ENCODE results near the gene YWHAQ.

YWHAQ gene

GRCh38 chr2:9630736-9631552, at the start of gene YWHAQ:
Gene YWHAQ, minus strand, starts transcription at chr2:9630997. Its CDS starts 545 bp downstream, at chr2:9630452.
- DNase-seq: peak; percentile 96

- DNase-seq: no peak
These were observed 49.3 kb upstream of the YWHAQ start for GRCh38 chr2:9680082-9680481.

GRCh38 chr2:9679218-9679617, 48.4 kb upstream of the YWHAQ start:
- no peak for DNase-seq

GRCh38 chr2:9678544-9678943, 47.7 kb upstream of the YWHAQ start:
- no peak for DNase-seq

GRCh38 chr2:9675415-9676351, 44.9 kb upstream of the YWHAQ start:
- no peak for DNase-seq

- no peak for DNase-seq
These were observed 44.2 kb upstream of the YWHAQ start for GRCh38 chr2:9674891-9675414.

GRCh38 chr2:9673914-9674481, 43.2 kb upstream of the YWHAQ start:
- no peak for DNase-seq

GRCh38 chr2:9668687-9669345, 38.0 kb upstream of the YWHAQ start:
- DNase-seq: no peak

- DNase-seq: no peak
These were observed 37.0 kb upstream of the YWHAQ start for GRCh38 chr2:9667826-9668225.

GRCh38 chr2:9666306-9666705, 35.5 kb upstream of the YWHAQ start:
- DNase-seq: no peak

GRCh38 chr2:9665898-9666297, 35.1 kb upstream of the YWHAQ start:
- no peak for DNase-seq

GRCh38 chr2:9664365-9664764, 33.6 kb upstream of the YWHAQ start:
- DNase-seq: no peak

GRCh38 chr2:9663008-9663879, 32.4 kb upstream of the YWHAQ start:
- no peak for DNase-seq

- DNase-seq: no peak
These were observed 30.5 kb upstream of the YWHAQ start for GRCh38 chr2:9661261-9661660.

- DNase-seq: no peak
These were observed 30.0 kb upstream of the YWHAQ start for GRCh38 chr2:9660781-9661180.

GRCh38 chr2:9660154-9660553, 29.4 kb upstream of the YWHAQ start:
- no peak for DNase-seq

GRCh38 chr2:9658972-9659371, 28.2 kb upstream of the YWHAQ start:
- no peak for DNase-seq

GRCh38 chr2:9657731-9658130, 26.9 kb upstream of the YWHAQ start:
- DNase-seq: no peak

GRCh38 chr2:9657083-9657482, 26.3 kb upstream of the YWHAQ start:
- no peak for DNase-seq

GRCh38 chr2:9656270-9656766, 25.5 kb upstream of the YWHAQ start:
- peak; percentile 77 for DNase-seq
